ENCODE results near the gene EFNA5. TPM values are rescaled to one million over a fixed set of nuclear protein-coding genes. Genes with fewer than 3 reads are reported as not detected.

The EFNA5 gene
- total RNA-seq, 1 experiment from 2014 or later, result 0.22 TPM

GRCh38 chr5:107543868-107544267 is 126.9 kb downstream of the EFNA5 start:
- Histone ChIP-seq H2AFZ (ENCODE audit: low read depth, low read length, poor library complexity, severe bottlenecking) (no peak overlapping the region), H3K27me3 (ENCODE audit: insufficient read depth, low read length) (peaks cover 8% of the 10 kb centered on the region; the same call in 1 of the 2 replicates), H3K4me3 (replicated peaks in 1 of 2; ENCODE audit: low read depth in 1 of 2, low read length in 2 of 2) (no peak overlapping the region), H3K36me3 (ENCODE audit: control insufficient read depth in 1 of 2, insufficient read depth in 2 of 2, low read length in 2 of 2) (no peaks in the 10 kb centered on the region), H3K27ac (ENCODE audit: low read depth, low read length) (no peak overlapping the region), H3K9me2 (ENCODE audit: insufficient read depth) (no peaks in the 10 kb centered on the region), H3K4me2 (ENCODE audit: low read length) (no peak overlapping the region), H3K9me3 (ENCODE audit: control insufficient read depth in 1 of 2, insufficient read depth in 1 of 2, low read depth in 1 of 2, low read length in 2 of 2) (no peaks in the 10 kb centered on the region), H3K9ac (ENCODE audit: low read length) (no peak overlapping the region), H4K20me1 (ENCODE audit: insufficient read depth) (no peaks in the 10 kb centered on the region), H3K4me1 (ENCODE audit: control insufficient read depth in 1 of 2, insufficient read depth in 2 of 2, low read length in 2 of 2) (peaks cover 10 to 14% of the 10 kb centered on the region in 2 experiments; a peak in 3 of 4 replicates), H3K79me2 (ENCODE audit: insufficient read depth, low read length) (no peaks in the 10 kb centered on the region)
- no peak for DNase-seq (ENCODE audit: low read depth, low spot score)
- ATAC-seq, result no peak
- ChIA-PET POLR2A (no interaction called here), RAD21 (ENCODE audit: low non-redundant PET in 1 of 2, low total read pairs in 2 of 2, uncharacterized antibody in 2 of 2, unreplicated experiment in 2 of 2) (no interaction called here), CTCF (interaction anchor here (1.4 kb wide), 1 partner anchor 28 kb away, joined by 3 read pairs; no protein-coding TSS in a partner anchor)
- intact Hi-C loops (cut with micrococcal nuclease), result no loop called here
- no peak for TF ChIP-seq FOSL1 (IDR thresholded peaks at IDR 0.05; ENCODE audit: low read depth)
- no peak for TF ChIP-seq POLR2A (IDR thresholded peaks at IDR 0.05; ENCODE audit: borderline replicate concordance, extremely low read depth, insufficient read depth, insufficient read length)
- TF ChIP-seq TCF7L2 (IDR thresholded peaks at IDR 0.05; ENCODE audit: borderline replicate concordance, extremely low read depth, insufficient read depth, insufficient read length), result no peak
- no peak for TF ChIP-seq ZNF274 (IDR thresholded peaks at IDR 0.05; ENCODE audit: low read depth, low read length)
- no peak for TF ChIP-seq SIN3A (IDR thresholded peaks at IDR 0.05; ENCODE audit: low read depth)
- no peak for TF ChIP-seq REST (IDR thresholded peaks at IDR 0.05; ENCODE audit: low read depth)
- TF ChIP-seq EZH2phosphoT487 (IDR thresholded peaks at IDR 0.05; ENCODE audit: borderline replicate concordance), result no peak
- no peak for TF ChIP-seq RAD21 (IDR thresholded peaks at IDR 0.05; ENCODE audit: low read depth)
- no peak for TF ChIP-seq ZBTB33 (IDR thresholded peaks at IDR 0.05; ENCODE audit: extremely low read depth, insufficient replicate concordance, low read length)
- no peak for TF ChIP-seq ELF1 (IDR thresholded peaks at IDR 0.05; ENCODE audit: borderline replicate concordance, low read depth)
- TF ChIP-seq EGR1 (IDR thresholded peaks at IDR 0.05; ENCODE audit: low read depth), result no peak
- BruUV-seq (replicated peaks), result no TSS peak
